HG03139 (cell line): Measurements from ENCODE around the gene GDPD3.

Experiments used
- ATAC-seq: cut with Tn5 transposase; IDR thresholded peaks from one replicate; pipeline ENCODE4 v1.9.1; 2021; ENCODE audit not compliant: unreplicated experiment

The GDPD3 gene, protein sequence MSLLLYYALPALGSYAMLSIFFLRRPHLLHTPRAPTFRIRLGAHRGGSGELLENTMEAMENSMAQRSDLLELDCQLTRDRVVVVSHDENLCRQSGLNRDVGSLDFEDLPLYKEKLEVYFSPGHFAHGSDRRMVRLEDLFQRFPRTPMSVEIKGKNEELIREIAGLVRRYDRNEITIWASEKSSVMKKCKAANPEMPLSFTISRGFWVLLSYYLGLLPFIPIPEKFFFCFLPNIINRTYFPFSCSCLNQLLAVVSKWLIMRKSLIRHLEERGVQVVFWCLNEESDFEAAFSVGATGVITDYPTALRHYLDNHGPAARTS

DNA sequence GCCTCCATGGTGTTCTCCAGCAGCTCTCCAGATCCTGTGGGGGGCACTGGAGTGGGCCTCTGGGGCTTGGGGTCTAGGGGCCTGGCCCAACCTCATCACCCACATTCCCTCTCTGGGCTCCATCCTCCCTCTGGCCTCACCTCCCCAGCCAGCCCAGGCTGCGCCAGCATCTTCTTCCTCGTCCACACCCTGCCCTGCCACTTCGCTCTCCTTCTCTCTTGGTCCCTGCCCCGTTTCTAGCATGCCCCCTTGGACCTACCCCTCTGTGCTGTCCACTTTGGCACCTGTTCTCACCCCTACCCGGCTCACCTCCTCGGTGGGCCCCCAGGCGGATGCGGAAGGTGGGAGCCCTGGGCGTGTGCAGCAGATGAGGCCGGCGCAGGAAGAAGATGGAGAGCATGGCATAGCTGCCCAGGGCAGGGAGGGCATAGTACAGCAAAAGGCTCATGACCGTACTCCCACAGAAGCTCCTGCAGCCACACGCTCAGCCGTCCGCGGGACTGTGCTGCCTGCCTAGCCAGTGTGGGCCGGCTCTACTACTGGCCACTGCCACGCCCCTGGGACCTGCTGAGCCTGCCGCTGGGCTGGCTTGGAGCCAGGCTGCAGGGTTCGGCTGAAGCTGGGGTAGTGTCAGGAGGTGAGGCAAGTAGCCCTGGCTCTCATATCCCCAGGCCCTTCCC lies at the start of gene GDPD3:
TSS of gene GDPD3 (minus strand) at position 507 of the 680 bp plus-strand sequence. CDS start at position 448, 59 bp downstream.
- no peak for ATAC-seq

DNA sequence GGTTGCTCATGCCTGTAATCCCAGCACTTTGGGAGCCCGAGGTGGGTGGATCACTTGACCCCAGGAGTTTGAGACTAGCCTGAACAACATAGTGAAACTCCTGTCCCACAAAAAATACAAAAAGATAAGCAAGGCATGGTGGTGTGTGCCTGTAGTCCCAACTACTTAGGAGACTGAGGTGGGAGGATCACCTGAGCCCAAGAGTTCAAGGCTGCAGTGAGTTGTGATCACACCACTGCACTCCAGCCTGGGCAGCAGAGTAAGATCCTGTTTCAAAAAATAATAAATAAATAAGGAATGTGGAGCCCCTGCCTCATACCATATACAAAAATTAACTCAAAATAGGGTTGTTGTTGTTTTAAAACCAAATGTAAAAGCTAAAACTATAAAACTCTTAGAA lies 43.9 kb upstream of the GDPD3 start:
- no peak for ATAC-seq

DNA sequence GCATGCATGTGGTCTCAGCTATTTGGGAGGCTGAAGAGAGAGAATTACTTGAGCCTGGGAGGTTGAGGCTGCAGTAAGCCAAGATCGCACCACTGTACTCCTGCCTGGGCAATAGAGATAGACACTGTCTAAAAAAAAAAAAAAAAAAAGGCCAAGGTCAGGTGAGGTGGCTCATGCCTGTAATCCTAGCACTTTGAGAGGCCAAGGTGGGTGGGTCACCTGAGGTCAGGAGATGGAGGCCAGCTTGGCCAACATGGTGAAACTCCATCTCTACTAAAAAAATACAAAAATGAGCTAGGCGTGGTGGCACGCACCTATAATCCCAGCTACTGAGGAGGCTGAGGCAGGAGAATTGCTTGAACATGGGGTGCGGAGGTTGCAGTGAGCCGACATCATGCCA lies 41.9 kb upstream of the GDPD3 start:
- no peak for ATAC-seq

DNA sequence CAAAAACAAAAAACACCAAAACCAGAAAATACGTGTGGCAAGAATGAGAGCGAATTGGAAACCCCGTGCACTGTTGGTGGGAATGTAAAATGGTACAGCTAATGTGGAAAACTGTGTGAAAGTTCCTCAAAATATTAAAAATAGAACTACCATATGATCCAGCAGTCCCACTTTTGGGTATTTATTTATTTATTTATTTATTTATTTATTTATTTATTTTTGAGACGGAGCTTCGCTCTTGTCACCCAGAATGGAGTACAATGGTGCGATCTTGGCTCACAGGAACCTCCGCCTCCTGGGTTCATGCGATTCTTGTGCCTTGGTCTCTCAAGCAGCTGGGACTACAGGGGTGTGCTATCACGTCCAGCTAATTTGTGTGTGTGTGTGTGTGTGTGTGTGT lies 39.2 kb upstream of the GDPD3 start:
- ATAC-seq = no peak

DNA sequence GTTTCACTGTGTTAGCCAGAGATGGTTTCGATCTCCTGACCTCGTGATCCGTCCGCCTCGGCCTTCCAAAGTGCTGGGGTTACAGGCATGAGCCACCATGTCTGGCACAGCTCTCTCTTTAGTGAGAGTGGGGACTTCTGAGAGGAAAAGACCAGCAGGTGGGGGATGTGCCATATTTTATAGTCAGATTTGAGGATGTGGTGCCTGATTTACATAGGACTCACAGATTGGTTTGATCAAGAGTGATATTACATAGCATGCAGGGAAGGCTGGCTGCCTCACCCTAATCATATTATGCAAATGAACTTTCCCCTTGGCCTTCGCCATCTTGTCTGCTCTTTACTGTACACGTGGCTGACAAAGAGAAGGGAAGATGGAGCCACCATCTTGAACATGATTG lies 37.8 kb upstream of the GDPD3 start:
- no peak for ATAC-seq

DNA sequence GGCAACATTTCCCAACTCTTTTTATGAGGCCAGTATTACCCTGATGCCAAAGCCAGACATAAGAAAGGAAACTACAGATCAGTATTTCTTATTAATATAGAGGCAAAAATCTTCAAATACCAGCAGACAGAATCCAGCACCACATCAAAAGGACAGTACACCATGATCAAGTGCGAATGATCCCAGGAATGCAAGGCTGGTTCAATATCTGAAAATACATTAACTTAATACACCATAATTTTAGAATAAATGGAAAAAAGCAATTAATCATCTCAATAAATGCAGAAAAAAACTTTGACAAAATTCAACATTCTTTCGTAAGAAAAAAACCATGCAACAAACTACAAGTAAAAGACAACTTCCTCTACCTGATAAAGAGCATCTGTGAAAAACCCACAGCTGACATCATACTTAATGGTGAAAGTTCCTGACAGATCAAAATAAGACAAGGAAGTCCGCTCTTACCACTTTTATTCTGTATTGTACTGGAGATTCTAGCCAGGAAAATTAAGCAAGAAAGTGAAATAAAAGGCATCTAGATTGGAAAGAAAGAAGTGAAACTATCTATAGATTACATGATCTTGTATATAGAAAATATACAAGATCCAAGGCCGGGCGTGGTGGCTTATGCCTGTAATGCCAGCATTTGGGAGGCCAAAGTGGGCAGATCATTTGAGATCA lies 36.1 kb upstream of the GDPD3 start:
- no peak for ATAC-seq

DNA sequence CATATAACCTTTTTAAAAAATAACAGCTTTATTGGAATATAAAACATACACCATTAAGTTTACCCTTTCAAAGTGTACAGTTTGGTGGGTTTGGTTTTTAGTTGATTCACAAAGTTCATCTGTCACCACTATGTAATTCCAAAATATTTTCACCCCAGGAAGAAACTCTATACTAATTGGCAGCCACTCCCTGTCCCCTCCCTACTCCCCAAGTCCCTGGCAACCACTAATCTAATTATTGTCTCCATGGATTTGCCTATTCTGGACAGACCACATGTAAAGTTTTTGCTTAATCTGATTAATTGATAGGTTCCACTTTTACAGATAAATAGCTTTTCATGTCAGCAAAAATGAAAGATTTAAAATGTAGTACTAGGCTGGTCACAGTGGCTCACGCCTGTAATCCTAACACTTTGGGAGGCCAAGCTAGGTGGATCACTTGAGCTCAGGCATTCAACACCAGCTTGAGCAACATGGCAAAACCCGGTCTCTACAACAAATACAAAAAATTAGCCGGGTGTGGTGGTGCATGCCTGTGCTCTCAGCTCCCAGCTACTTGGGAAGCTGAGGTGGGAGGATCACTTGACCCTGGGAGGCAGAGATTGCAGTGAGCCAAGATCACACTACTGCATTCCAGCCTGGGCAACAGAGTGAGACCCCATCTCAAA lies 34.6 kb upstream of the GDPD3 start:
- no peak for ATAC-seq

DNA sequence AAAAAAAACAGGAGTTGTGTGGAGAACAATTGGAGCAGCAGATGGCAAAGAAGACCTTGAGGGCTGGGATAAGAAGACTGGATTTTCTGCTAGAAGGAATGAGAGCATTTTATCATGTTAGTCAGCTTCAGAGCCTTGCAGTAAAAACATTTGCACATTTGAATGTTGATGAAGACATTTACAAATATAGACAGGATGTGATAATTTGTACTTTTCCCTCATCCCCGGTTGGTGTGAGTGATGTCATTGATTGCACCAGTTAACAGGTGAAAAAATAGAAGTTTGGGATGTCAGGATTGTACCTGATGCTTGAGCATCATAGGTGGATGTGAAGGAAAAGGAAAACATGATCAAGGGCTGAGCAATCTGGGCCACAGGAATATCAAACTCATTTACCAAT lies 32.3 kb upstream of the GDPD3 start:
- no peak for ATAC-seq

DNA sequence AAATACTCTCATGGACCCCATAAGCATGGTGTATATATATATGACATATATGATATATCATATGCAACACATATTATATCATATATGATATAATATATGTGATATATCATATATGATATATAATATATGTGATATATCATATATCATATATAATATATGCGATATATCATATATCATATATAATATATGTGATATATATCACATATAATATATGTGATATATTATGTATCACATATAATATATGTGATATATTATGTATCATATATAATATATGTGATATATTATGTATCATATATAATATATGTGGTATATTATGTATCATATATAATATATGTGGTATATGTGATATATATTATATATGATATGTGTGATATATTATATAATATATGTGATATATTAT lies 31.6 kb upstream of the GDPD3 start:
- ATAC-seq = no peak

DNA sequence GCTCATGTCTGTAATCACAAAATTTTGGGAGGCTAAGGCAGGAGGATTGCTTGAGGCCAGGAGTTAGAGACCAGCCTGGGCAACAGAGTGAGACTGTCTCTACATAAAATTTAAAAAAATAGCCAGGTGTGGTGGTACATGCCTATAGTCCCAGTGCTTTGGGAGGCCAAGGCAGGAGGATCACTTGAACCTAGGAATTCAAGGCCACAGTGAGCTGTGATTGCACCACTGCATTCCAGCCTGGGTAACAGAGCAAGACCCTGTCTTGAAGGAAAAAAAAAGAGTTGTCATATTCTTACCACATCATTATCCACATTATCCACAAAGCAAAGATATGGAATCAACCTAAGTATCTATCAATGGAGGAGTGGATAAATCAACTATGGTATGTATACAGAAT lies 30.7 kb upstream of the GDPD3 start:
- ATAC-seq = no peak

DNA sequence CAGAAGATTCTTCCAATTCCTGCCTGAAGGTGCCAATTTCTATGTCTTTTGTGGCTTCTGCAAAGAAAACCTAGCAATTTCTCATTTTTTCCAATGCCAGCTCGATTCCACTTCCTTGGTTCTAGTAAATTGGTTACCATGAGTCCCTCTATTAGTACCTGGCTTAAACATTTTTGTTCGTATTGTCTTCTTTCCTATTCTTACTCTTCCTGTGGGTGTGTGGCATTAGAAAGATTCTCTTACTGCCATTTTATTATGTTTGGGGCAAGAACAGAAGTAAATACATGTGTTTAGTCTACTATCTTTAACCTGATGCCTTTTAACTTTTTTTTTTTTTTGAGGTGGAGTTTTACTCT lies 30.0 kb upstream of the GDPD3 start:
- no peak for ATAC-seq

DNA sequence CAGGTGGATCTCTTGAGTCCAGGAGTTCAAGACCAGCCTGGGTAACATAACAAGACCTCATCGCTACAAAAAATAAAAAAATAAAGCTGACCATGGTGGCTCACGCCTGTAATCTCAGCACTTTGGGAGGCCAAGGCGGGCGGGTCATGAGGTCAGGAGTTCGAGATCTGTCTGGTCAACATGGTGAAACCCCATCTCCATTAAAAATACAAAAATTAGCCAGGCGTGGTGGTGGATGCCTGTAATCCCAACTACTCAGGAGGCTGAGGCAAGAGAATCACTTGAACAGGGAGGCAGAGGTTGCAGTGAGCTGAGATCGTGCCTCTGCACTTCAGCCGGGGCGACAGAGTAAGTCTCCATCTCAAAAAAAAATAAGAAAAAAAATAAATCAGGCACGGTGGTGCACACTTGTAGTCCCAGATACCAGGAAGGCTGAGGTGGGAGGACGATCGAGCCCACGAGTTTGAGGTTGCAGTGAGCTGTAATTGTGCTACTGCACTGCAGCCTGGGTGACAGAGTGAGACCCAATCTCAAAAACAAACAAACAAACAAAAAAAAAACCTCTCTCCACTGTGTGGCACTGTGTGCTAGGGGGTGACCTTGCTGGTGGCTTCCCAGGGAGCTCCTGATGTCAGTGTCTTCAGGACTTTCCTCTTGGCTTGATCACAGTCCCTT lies 29.5 kb upstream of the GDPD3 start:
- no peak for ATAC-seq

DNA sequence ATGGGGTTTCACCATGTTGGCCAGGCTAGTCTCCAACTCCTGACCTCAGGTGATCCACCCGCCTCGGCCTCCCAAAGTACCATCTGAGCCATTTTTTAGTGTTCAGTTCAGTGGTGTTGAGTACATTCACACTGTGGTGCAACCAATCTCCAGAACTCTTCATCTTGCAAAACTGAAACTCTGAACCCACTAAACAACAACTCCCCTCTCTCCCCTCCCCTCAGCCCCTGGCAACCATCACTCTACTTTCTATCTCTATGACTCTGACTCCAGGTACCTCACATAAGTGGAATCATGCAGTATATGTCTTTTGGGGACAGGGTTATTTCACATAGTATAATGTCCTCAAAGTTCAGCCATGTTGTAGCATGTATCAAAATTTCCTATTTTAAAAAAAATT lies 28.4 kb upstream of the GDPD3 start:
- ATAC-seq = no peak

DNA sequence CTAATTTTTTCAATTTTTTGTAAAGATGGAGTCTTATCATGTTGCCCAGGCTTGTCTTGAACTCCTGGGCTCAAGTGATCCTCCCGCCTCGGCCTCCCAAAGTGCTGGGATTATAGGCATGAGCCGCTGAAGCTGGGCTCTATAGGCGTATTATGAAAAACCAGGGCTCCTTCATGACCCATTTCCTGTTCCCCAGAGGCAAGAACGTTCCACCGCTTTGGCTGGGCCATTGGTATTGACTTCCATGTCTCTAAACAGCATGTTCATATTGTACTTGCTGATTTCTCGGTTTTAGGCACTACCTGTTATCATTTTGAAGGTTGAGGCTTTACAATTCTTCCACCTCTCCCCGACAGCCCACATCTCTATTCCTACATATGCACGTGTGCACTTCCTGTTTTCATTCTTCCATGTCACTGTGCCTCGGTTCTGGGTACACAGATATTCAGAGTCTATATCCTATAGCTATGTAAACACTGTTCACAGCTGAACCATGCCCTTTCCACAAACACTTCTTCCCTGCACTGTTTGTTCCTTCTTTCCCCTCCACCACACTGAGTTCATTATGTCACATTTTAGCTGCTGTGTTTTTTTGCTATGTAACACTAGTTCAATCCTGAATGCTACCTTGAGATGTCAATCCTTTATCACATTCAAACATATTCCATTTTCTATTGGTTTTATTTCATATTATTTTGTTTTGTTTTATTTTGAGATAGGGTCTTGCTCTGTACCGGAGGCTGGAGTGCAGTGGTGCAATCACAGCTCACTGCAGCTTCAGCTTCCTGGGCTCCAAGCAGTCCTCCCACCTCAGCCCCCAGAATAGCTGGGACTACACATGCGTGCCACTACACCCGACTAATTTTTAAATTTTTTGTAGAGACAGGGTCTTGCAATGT lies 26.5 kb upstream of the GDPD3 start:
- ATAC-seq = no peak

DNA sequence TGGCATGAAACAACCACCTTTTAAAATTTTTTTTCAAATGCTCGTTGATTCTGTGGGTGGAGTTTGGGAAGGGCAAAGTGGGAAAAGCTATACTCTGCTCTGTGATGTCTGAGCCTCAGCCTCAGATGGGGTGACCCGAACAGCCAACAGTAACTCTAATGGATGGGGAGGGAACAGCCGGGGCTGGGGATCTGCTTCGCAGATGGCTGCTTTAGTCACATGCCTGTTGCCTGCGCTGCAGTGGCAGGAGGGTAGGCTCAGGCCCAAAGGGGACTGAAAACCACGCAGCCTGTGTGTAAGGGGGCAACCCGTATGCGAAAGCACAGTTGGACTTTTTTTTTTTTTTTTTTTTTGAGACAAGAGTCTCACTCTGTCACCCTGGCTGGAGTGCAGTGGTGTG lies 24.6 kb upstream of the GDPD3 start:
- no peak for ATAC-seq

DNA sequence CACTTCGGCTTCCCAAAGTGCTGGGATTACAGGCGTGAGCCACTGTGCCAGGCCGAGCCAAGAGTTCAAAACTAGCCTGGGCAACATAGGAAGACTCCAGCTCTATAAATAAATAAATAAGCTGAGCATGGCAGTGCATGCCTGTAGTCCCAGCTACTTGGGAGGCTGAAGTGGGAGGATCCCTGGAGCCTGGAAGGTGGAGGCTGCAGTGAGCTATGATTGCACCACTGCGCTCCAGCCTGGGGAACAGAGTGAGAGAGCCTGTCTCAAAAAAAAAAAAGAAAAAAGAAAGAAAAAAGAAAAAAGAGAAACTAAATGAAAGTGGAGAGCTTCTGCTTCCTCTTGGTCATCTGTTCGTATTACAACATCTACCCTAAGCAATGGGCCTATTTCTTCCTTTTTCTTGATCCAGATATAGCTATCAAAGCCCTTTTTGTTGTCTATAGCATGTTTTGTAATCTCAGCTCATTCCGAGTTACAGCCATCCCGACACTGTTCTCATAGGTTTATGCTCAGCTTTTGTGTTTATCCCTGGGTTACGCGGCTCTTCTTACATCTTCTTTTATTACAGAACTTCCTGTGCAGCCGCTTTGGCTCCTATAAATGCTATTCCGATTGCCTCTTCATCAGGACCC lies 23.8 kb upstream of the GDPD3 start:
- ATAC-seq = no peak

DNA sequence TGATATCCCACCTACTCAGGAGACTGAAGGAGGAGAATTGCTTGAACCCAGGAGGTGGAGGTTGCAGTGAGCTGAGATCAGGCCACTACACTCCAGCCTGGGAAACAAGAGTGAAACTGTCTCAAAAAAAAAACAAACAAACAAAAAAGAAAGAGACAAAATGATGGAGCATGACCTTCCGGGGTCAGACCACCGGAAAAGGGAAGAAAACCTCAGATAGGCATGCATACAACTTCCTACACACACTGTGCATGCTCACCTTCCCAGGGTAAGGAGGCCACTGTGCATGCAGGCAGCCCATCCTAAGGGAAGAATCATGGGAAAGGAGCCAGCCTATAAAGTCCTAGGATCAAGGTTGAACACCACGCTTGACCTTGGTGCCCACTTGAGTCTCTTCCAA lies 19.3 kb upstream of the GDPD3 start:
- no peak for ATAC-seq

DNA sequence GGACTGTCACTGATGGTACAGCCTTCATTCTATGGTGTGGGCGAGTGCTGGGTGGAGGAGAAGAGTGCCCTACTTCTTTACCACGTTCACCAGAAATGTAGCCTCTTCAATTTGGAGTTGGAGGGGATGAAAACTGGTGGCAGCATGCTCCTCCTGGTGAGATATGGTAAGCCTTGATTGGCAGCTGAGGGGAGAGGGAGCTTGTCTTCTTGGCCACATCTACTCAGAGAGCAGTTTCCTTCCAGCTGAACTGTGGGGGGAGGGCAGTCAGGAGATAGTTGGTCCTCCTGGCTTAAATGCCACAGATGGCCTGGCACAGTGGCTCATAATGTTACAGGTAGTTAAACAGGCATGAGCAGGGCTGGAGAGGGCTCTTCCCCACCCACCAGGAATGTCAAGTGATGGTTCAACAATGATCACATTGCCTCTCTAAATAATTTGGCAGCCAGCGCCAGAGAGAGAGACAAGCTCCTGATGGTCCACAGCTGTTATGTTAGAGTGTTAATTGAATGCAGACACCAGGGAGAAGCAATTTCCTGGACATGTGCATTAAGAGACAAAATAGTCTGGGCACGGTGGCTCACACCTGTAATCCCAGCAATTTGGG lies 18.6 kb upstream of the GDPD3 start:
- ATAC-seq = no peak

DNA sequence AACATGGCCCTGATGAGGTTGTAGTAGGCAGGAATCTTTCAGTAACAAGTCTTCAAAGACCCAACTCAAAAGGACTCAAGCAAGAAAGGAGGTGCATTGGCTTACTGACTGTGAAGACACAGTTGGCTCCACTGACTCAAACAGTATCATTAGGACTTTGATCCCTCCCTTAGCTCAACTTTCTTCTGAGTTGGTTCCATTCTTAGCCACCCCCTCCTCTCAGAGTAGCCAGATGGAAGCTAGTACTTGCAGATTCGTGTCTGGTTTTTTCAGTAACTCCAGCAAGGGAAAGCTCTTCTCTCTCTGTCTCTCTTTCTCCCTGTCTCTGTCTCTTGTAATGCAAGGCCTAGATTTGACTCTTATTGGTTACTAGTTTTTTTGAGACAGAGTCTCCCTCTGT lies 14.7 kb upstream of the GDPD3 start:
- no peak for ATAC-seq
